MM.1S (cell line): ENCODE results near the gene KLF18.

Experiments used
- DNase-seq: peaks from one replicate; pipeline ENCODE4 v3.0.0-alpha.2; 2015
- H2AFZ ChIP-seq: fragments of 300-600 bp; sonication (generic); 2 replicates; pipeline ENCODE4 v1.6.0; 2016; ENCODE audit warnings: antibody characterized with exemption, low read length
- H3F3A ChIP-seq: fragments of 300-600 bp; sonication (generic); 2 replicates; pipeline ENCODE4 v1.6.1; 2016; ENCODE audit warnings: mild to moderate bottlenecking, antibody characterized with exemption, low read length, moderate library complexity, mixed read lengths; ENCODE audit not compliant: insufficient read depth
- H3K27ac ChIP-seq: fragments of 300-600 bp; sonication (generic); 2 replicates; pipeline ENCODE4 v1.5.1; 2016; ENCODE audit warnings: mild to moderate bottlenecking, low read length
- H3K27me3 ChIP-seq: fragments of 300-600 bp; sonication (generic); replicated peaks from 2 replicates; pipeline ENCODE4 v1.6.0; 2016; ENCODE audit warnings: low read length; ENCODE audit not compliant: insufficient read depth
- H3K36me3 ChIP-seq: fragments of 300-600 bp; sonication (generic); replicated peaks from 2 replicates; pipeline ENCODE4 v1.6.1; 2016; ENCODE audit warnings: mild to moderate bottlenecking, low read length, mixed read lengths; ENCODE audit not compliant: insufficient read depth
- H3K4me1 ChIP-seq: fragments of 300-600 bp; sonication (generic); 2 replicates; pipeline ENCODE4 v1.6.1; 2016; ENCODE audit warnings: low read length, mixed read lengths
- H3K4me2 ChIP-seq: fragments of 300-600 bp; sonication (generic); 2 replicates; pipeline ENCODE4 v1.6.0; 2016; ENCODE audit warnings: low read depth, low read length
- H3K4me3 ChIP-seq: fragments of 300-600 bp; sonication (generic); 2 replicates; pipeline ENCODE4 v1.5.1; 2016; ENCODE audit warnings: low read length, mixed read lengths
- H3K79me2 ChIP-seq: fragments of 300-600 bp; sonication (generic); 2 replicates; pipeline ENCODE4 v1.6.1; 2016; ENCODE audit warnings: mixed run types, low read length, mixed read lengths
- H3K9ac ChIP-seq: fragments of 300-600 bp; sonication (generic); 2 replicates; pipeline ENCODE4 v1.6.1; 2016; ENCODE audit warnings: low read length, mixed read lengths
- H3K9me2 ChIP-seq: fragments of 300-600 bp; sonication (generic); replicated peaks from 2 replicates; pipeline ENCODE4 v1.6.1; 2016; ENCODE audit warnings: mild to moderate bottlenecking, low read length, mixed read lengths; ENCODE audit not compliant: insufficient read depth
- H3K9me3 ChIP-seq: fragments of 300-600 bp; sonication (generic); replicated peaks from 2 replicates; pipeline ENCODE4 v1.6.1; 2016; ENCODE audit warnings: mild to moderate bottlenecking, low read length, mixed read lengths; ENCODE audit not compliant: insufficient read depth
- H4K20me1 ChIP-seq: fragments of 300-600 bp; sonication (generic); 2 replicates; pipeline ENCODE4 v1.6.1; 2016; ENCODE audit warnings: mild to moderate bottlenecking, low read length, moderate library complexity, mixed read lengths; ENCODE audit not compliant: insufficient read depth
- EZH2 ChIP-seq: fragments of 300-600 bp; sonication (generic); optimal IDR thresholded peaks from 2 replicates; pipeline ENCODE3; 2017; ENCODE audit warnings: low read depth, mild to moderate bottlenecking, antibody characterized with exemption, low read length, mixed read lengths
- EZH2phosphoT487 ChIP-seq: fragments of 300-600 bp; sonication (generic); IDR thresholded peaks from 2 replicates; pipeline ENCODE4 v1.6.1; 2018; ENCODE audit warnings: antibody characterized with exemption, low read length
- TF ChIP-seq, protein P1 (sequence below): fragments of 300-600 bp; sonication (generic); IDR thresholded peaks from 2 replicates; pipeline ENCODE4 v1.5.1; 2016; ENCODE audit warnings: antibody characterized with exemption, low read length, mixed read lengths

Gene KLF18

DNA sequence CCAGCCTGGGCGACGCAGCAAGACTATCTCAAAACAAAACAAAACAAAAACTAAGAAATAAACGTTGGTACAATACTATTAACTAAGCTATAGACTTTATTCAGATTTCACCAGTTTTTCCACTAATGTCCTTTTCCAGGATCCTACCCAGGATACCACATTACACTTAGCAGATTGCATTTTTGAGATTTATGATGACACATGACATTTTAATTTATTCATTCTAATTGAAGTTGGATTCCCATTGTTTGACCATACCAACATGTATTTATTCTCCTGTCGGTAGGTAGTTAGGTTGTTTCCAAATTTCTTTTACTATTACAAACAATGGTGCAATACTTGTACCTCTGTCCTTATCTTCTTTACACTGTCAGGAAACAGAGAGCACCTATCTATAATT lies 29.6 kb downstream of the KLF18 start:
- Histone ChIP-seq H3K4me2 (no peak overlapping the region), H3K4me1 (no peaks in the 10 kb centered on the region), H3K27me3 (no peaks in the 10 kb centered on the region), H3K9me3 (no peaks in the 10 kb centered on the region), H3K4me3 (no peak overlapping the region), H4K20me1 (no peaks in the 10 kb centered on the region), H3K9me2 (no peaks in the 10 kb centered on the region), H3K79me2 (no peaks in the 10 kb centered on the region), H2AFZ (no peak overlapping the region), H3K36me3 (no peaks in the 10 kb centered on the region), H3K9ac (no peak overlapping the region), H3F3A (no peaks in the 10 kb centered on the region), H3K27ac (no peak overlapping the region)
- TF ChIP-seq EZH2phosphoT487 = no peak
- TF ChIP-seq, protein P1, sequence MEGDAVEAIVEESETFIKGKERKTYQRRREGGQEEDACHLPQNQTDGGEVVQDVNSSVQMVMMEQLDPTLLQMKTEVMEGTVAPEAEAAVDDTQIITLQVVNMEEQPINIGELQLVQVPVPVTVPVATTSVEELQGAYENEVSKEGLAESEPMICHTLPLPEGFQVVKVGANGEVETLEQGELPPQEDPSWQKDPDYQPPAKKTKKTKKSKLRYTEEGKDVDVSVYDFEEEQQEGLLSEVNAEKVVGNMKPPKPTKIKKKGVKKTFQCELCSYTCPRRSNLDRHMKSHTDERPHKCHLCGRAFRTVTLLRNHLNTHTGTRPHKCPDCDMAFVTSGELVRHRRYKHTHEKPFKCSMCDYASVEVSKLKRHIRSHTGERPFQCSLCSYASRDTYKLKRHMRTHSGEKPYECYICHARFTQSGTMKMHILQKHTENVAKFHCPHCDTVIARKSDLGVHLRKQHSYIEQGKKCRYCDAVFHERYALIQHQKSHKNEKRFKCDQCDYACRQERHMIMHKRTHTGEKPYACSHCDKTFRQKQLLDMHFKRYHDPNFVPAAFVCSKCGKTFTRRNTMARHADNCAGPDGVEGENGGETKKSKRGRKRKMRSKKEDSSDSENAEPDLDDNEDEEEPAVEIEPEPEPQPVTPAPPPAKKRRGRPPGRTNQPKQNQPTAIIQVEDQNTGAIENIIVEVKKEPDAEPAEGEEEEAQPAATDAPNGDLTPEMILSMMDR = no peak
- TF ChIP-seq EZH2 = no peak
- DNase-seq = no peak

DNA sequence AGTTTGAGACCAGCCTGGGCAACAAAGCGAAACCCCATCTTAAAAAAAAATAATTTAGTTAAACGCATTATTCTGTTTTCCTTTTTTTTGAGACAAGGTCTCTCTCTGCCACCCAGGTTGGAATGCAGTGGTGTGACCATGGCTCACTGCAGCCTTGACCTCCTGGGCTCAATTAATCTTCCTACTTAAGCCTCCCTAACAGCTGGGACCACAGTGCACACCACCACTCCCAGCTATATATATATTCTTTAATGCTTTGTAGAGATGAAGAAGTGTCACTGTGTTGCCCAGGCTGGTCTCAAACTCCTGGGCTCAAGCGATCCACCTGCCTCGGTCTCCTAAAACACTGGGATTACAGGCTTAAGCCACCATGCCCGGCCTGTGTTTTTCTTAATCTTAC lies 30.5 kb downstream of the KLF18 start:
- DNase-seq = no peak
- TF ChIP-seq EZH2 (no peak), EZH2phosphoT487 (no peak)
- TF ChIP-seq, protein P1 = no peak

DNA sequence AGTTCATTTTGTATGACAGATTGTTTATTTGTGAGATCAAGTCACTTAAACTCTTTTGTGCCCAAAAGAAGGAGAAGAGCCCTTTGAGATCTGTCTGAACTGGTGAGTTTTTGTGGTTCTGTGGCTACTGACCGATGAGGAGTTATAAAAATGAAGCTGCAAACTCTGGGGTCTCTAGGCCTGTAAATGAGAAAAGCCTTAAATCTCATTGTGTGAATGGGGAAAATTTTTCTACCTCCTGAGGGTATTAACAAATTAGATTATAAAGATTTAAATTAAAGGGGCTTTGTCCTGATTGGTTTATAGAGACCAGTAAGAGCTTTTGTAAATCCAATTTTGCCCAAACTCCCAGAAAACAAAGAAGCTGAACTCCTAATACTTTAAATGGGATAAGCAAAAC lies 32.5 kb downstream of the KLF18 start:
- H3K9ac ChIP-seq = no peak overlapping the region
- H3K4me2 ChIP-seq = no peak overlapping the region
- H3K9me3 ChIP-seq = no peaks in the 10 kb centered on the region
- H3K79me2 ChIP-seq = no peaks in the 10 kb centered on the region
- no peak for DNase-seq
- H2AFZ ChIP-seq = no peak overlapping the region
- TF ChIP-seq EZH2phosphoT487 = no peak
- TF ChIP-seq, protein P1 = no peak
- TF ChIP-seq EZH2 = no peak
- H3K27me3 ChIP-seq = no peaks in the 10 kb centered on the region
- no peak overlapping the region for H3K27ac ChIP-seq
- H3F3A ChIP-seq = no peaks in the 10 kb centered on the region
- H4K20me1 ChIP-seq = no peaks in the 10 kb centered on the region
- no peak overlapping the region for H3K4me3 ChIP-seq
- no peaks in the 10 kb centered on the region for H3K36me3 ChIP-seq
- no peaks in the 10 kb centered on the region for H3K4me1 ChIP-seq
- no peaks in the 10 kb centered on the region for H3K9me2 ChIP-seq

More for the DNA sequence above, 30.5 kb downstream of the KLF18 start:
- Histone ChIP-seq H3F3A (no peaks in the 10 kb centered on the region), H3K27ac (no peak overlapping the region), H3K36me3 (no peaks in the 10 kb centered on the region), H4K20me1 (no peaks in the 10 kb centered on the region), H3K9me3 (no peaks in the 10 kb centered on the region), H2AFZ (no peak overlapping the region), H3K79me2 (no peaks in the 10 kb centered on the region), H3K4me3 (no peak overlapping the region), H3K4me1 (no peaks in the 10 kb centered on the region), H3K9ac (no peak overlapping the region), H3K4me2 (no peak overlapping the region), H3K27me3 (no peaks in the 10 kb centered on the region), H3K9me2 (no peaks in the 10 kb centered on the region)
